Astrocyte (in vitro differentiated cells and primary cell): ENCODE results near the gene MYO1B. TPM values are rescaled to one million over a fixed set of nuclear protein-coding genes. Genes with fewer than 3 reads are reported as not detected.

ENCODE experiments used
- DNase-seq: peaks from one replicate; pipeline ENCODE4 v3.0.0-alpha.2; 2010; ENCODE audit warnings: low read depth
- FAIRE-seq: peaks from 2 replicates; lab custom pipeline; 2011; peaks lifted over from hg19 to GRCh38; lab: Jason Lieb, UNC
- H2AFZ ChIP-seq: 2 replicates; pipeline ENCODE4 v1.6.0; 2012; ENCODE audit warnings: low read depth, low read length, inconsistent platforms
- H3K27ac ChIP-seq: 2 replicates; pipeline ENCODE4 v1.5.1; 2011; ENCODE audit warnings: low read depth, low read length, inconsistent platforms
- H3K27me3 ChIP-seq: 2 replicates; pipeline ENCODE4 v1.6.0; 2011; ENCODE audit warnings: low read length, inconsistent platforms; ENCODE audit not compliant: insufficient read depth
- H3K36me3 ChIP-seq: 2 replicates; pipeline ENCODE4 v1.5.1; 2011; ENCODE audit warnings: low read length, inconsistent platforms; ENCODE audit not compliant: insufficient read depth
- H3K4me1 ChIP-seq: 2 replicates; pipeline ENCODE4 v1.5.1; 2011; ENCODE audit warnings: low read length, inconsistent platforms; ENCODE audit not compliant: insufficient read depth
- H3K4me2 ChIP-seq: 2 replicates; pipeline ENCODE4 v1.6.0; 2012; ENCODE audit warnings: low read length, inconsistent platforms
- H3K4me3 ChIP-seq: 2 replicates; pipeline ENCODE4 v1.5.1; 2011; ENCODE audit warnings: low read depth, mild to moderate bottlenecking, low read length, inconsistent platforms; ENCODE audit not compliant: insufficient read depth
- H3K79me2 ChIP-seq: 2 replicates; pipeline ENCODE4 v1.6.0; 2012; ENCODE audit warnings: mild to moderate bottlenecking, low read length, inconsistent platforms; ENCODE audit not compliant: insufficient read depth
- H3K9ac ChIP-seq: 2 replicates; pipeline ENCODE4 v1.6.0; 2012; ENCODE audit warnings: mild to moderate bottlenecking, low read length, inconsistent platforms
- H3K9me3 ChIP-seq: 2 replicates; pipeline ENCODE4 v1.5.1; 2012; ENCODE audit warnings: low read depth, mild to moderate bottlenecking, low read length, inconsistent platforms; ENCODE audit not compliant: insufficient read depth
- H4K20me1 ChIP-seq: 2 replicates; pipeline ENCODE4 v1.6.0; 2012; ENCODE audit warnings: low read length, inconsistent platforms; ENCODE audit not compliant: insufficient read depth
- H3K27ac Mint-ChIP-seq: one replicate; pipeline ENCODE4 v1.8.0; 2021; ENCODE audit warnings: mild to moderate bottlenecking, mixed read lengths; ENCODE audit not compliant: unreplicated experiment
- H3K27me3 Mint-ChIP-seq: one replicate; pipeline ENCODE4 v1.8.0; 2021; ENCODE audit warnings: low read depth, mixed read lengths; ENCODE audit not compliant: unreplicated experiment
- H3K36me3 Mint-ChIP-seq: one replicate; pipeline ENCODE4 v1.8.0; 2021; ENCODE audit warnings: low read depth, mixed read lengths; ENCODE audit not compliant: unreplicated experiment
- H3K4me1 Mint-ChIP-seq: one replicate; pipeline ENCODE4 v1.8.0; 2021; ENCODE audit warnings: low read depth, mixed read lengths; ENCODE audit not compliant: unreplicated experiment
- H3K4me3 Mint-ChIP-seq: one replicate; pipeline ENCODE4 v1.8.0; 2021; ENCODE audit warnings: mild to moderate bottlenecking, moderate library complexity, mixed read lengths; ENCODE audit not compliant: unreplicated experiment
- H3K9me3 Mint-ChIP-seq: one replicate; pipeline ENCODE4 v1.8.0; 2021; ENCODE audit warnings: mild to moderate bottlenecking, mixed read lengths; ENCODE audit not compliant: unreplicated experiment
- EZH2 ChIP-seq: IDR thresholded peaks from 2 replicates; pipeline ENCODE4 v1.6.1; 2012; ENCODE audit warnings: mild to moderate bottlenecking, low read length, inconsistent platforms; ENCODE audit not compliant: insufficient read depth
- total RNA-seq: library from RNA; stranded (reverse); gene quantifications from 2 replicates; pipeline ENCODE4 v1.2.1, GENCODE V29; 2021
- TF ChIP-seq, protein P1 (sequence below): IDR thresholded peaks from 2 replicates; pipeline ENCODE4 v1.5.1; 2011; ENCODE audit warnings: low read depth, mild to moderate bottlenecking, inconsistent platforms, low read length, moderate library complexity; ENCODE audit not compliant: insufficient read depth

MYO1B gene
- total RNA-seq, 1 donor from 2014 or later: 95.7 TPM

DNA sequence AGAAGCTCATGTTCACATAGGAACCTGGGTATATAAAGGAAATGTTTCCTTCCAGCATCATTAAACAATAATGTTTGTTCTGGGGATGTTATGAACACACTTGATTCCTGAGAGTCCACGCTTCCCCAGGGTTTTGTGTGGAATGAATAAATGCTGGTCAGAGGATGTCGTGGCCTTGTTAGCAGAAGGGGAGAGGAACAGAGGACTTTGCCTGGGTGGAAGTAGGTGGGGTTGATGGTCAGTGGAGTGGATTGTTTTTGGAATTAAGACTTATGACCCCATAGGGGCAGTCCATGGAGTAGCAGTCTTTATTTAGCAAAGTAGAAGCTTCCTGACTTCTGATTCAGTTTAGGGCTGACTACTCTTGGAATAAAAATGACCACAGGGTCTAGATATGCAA is 139.6 kb downstream of the MYO1B start:
- H3K4me1 ChIP-seq: peaks cover 32% of the 10 kb centered on the region
- H3K9ac ChIP-seq: peak overlapping the region; percentile 16
- DNase-seq (no peak), FAIRE-seq (peak; percentile 62)
- peaks cover 13% of the 10 kb centered on the region for H3K36me3 Mint-ChIP-seq
- H3K27ac ChIP-seq: peak overlapping the region; percentile 56
- H4K20me1 ChIP-seq: no peaks in the 10 kb centered on the region
- peaks cover 39% of the 10 kb centered on the region for H3K4me1 Mint-ChIP-seq
- H3K36me3 ChIP-seq: peaks cover 21% of the 10 kb centered on the region
- no peaks in the 10 kb centered on the region for H3K27me3 ChIP-seq
- TF ChIP-seq, protein P1, sequence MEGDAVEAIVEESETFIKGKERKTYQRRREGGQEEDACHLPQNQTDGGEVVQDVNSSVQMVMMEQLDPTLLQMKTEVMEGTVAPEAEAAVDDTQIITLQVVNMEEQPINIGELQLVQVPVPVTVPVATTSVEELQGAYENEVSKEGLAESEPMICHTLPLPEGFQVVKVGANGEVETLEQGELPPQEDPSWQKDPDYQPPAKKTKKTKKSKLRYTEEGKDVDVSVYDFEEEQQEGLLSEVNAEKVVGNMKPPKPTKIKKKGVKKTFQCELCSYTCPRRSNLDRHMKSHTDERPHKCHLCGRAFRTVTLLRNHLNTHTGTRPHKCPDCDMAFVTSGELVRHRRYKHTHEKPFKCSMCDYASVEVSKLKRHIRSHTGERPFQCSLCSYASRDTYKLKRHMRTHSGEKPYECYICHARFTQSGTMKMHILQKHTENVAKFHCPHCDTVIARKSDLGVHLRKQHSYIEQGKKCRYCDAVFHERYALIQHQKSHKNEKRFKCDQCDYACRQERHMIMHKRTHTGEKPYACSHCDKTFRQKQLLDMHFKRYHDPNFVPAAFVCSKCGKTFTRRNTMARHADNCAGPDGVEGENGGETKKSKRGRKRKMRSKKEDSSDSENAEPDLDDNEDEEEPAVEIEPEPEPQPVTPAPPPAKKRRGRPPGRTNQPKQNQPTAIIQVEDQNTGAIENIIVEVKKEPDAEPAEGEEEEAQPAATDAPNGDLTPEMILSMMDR: no peak
- no peak for TF ChIP-seq EZH2
- no peaks in the 10 kb centered on the region for H3K27me3 Mint-ChIP-seq
- H3K4me3 ChIP-seq: no peak overlapping the region
- peaks cover 4% of the 10 kb centered on the region for H3K79me2 ChIP-seq
- H3K4me3 Mint-ChIP-seq: no peak overlapping the region
- no peaks in the 10 kb centered on the region for H3K9me3 ChIP-seq
- no peaks in the 10 kb centered on the region for H3K9me3 Mint-ChIP-seq
- H3K4me2 ChIP-seq: peak overlapping the region; percentile 34
- no peak overlapping the region for H2AFZ ChIP-seq
- H3K27ac Mint-ChIP-seq: no peak overlapping the region

DNA sequence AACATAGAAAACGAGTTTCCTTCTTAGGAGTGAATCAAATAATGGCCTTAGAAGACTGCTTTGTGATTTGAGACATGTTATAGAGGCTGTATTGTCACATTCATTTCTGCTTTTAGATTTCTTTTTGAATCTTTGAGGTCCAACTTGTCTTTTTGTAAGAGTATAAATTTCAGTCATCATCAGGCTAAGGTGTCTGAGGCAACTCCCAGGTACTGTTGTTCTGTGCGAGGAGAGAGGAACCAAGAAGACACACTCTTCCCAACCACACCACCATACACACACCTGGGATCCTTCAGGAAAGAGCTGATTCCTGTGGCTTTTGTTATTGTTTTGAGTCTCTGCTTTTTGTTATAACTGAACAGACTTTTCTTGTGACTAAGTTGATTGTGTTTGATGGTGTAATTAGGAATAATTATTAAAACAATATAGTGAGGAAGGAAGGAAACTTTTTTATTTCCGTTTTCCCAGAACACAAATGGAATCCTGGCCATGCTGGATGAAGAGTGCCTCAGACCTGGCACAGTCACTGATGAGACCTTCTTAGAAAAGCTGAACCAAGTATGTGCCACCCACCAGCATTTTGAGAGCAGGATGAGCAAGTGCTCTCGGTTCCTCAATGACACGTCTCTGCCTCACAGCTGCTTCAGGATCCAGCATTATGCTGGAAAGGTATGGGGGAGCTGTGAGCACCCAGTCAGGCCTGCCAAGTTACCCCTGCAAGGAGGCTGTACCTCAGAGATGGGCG is 140.4 kb downstream of the MYO1B start:
- Histone ChIP-seq H3K4me1 (peaks cover 32% of the 10 kb centered on the region), H4K20me1 (no peaks in the 10 kb centered on the region), H2AFZ (no peak overlapping the region), H3K27ac (peak overlapping the region; percentile 56), H3K4me3 (no peak overlapping the region), H3K9me3 (no peaks in the 10 kb centered on the region), H3K4me2 (peak overlapping the region; percentile 23), H3K36me3 (peaks cover 28% of the 10 kb centered on the region), H3K79me2 (no peaks in the 10 kb centered on the region), H3K27me3 (no peaks in the 10 kb centered on the region), H3K9ac (no peak overlapping the region)
- peaks cover 13% of the 10 kb centered on the region for H3K36me3 Mint-ChIP-seq
- H3K4me3 Mint-ChIP-seq: no peak overlapping the region
- peaks cover 34% of the 10 kb centered on the region for H3K4me1 Mint-ChIP-seq
- H3K9me3 Mint-ChIP-seq: no peaks in the 10 kb centered on the region
- peak; percentile 64 for FAIRE-seq
- DNase-seq: no peak
- TF ChIP-seq EZH2: no peak
- TF ChIP-seq, protein P1: no peak
- no peaks in the 10 kb centered on the region for H3K27me3 Mint-ChIP-seq
- peak overlapping the region; percentile 85 for H3K27ac Mint-ChIP-seq
